Bronchial epithelial cell (primary cell): ENCODE measurements around the gene HIRIP3. TPM values are rescaled to one million over a fixed set of nuclear protein-coding genes. Genes with fewer than 3 reads are reported as not detected.

Experiments used
- DNase-seq: peaks from one replicate; pipeline ENCODE4 v3.0.0-alpha.2; 2010; ENCODE audit warnings: low read depth
- FAIRE-seq: peaks from 2 replicates; lab custom pipeline; 2011; peaks lifted over from hg19 to GRCh38; lab: Jason Lieb, UNC
- H3K27me3 ChIP-seq: 2 replicates; pipeline ENCODE4 v1.5.1; 2011; ENCODE audit warnings: low read length; ENCODE audit not compliant: control insufficient read depth, insufficient read depth
- H3K36me3 ChIP-seq: 2 replicates; pipeline ENCODE4 v1.5.1; 2011; ENCODE audit warnings: low read length; ENCODE audit not compliant: control insufficient read depth, insufficient read depth
- H3K4me3 ChIP-seq: 2 replicates; pipeline ENCODE4 v1.5.1; 2011; ENCODE audit warnings: mild to moderate bottlenecking, low read depth, low read length, control low read depth
- CTCF ChIP-seq: IDR thresholded peaks from 2 replicates; pipeline ENCODE4 v1.5.1; 2011; ENCODE audit warnings: mild to moderate bottlenecking, moderate library complexity, low read length, control low read depth, inconsistent platforms; ENCODE audit not compliant: insufficient read depth, severe bottlenecking
- total RNA-seq: library from RNA; depleted of rRNA; stranded (reverse); fragments of >200 nt; gene quantifications from 2 replicates; pipeline ENCODE4 v1.2.1, GENCODE V29; 2014

The HIRIP3 gene
- total RNA-seq, 1 donor from 2014 or later = 6.8 TPM

- no peak for TF ChIP-seq CTCF
- Histone ChIP-seq H3K36me3 (no peaks in the 10 kb centered on the region), H3K27me3 (peaks cover 35% of the 10 kb centered on the region), H3K4me3 (no peak overlapping the region)
- DNase-seq = no peak
- no peak for FAIRE-seq
These were observed 36.1 kb upstream of the HIRIP3 start for GRCh38 chr16:30031477-30031918.

- no peak for TF ChIP-seq CTCF
- Histone ChIP-seq H3K27me3 (peaks cover 35% of the 10 kb centered on the region), H3K4me3 (no peak within 1 kb of the TSS), H3K36me3 (no peaks in the 10 kb centered on the region)
- FAIRE-seq = no peak
- no peak for DNase-seq
These were observed 35.5 kb upstream of the HIRIP3 start, which contains the start of gene TLCD3B for GRCh38 chr16:30030841-30031413. TSS of gene TLCD3B (minus strand) at chr16:30031271. CDS start at chr16:30030527, 744 bp downstream.

GRCh38 chr16:30030011-30030685 lies 34.7 kb upstream of the HIRIP3 start:
- Histone ChIP-seq H3K27me3 (peaks cover 33% of the 10 kb centered on the region), H3K36me3 (no peaks in the 10 kb centered on the region), H3K4me3 (no peak overlapping the region)
- DNase-seq (no peak), FAIRE-seq (no peak)
- no peak for TF ChIP-seq CTCF

GRCh38 chr16:30028438-30029076 lies 33.1 kb upstream of the HIRIP3 start:
- FAIRE-seq = no peak
- no peaks in the 10 kb centered on the region for H3K36me3 ChIP-seq
- H3K27me3 ChIP-seq = peaks cover 33% of the 10 kb centered on the region
- no peak for DNase-seq
- H3K4me3 ChIP-seq = no peak overlapping the region
- no peak for TF ChIP-seq CTCF

GRCh38 chr16:30027588-30028437 lies 32.4 kb upstream of the HIRIP3 start:
- H3K4me3 ChIP-seq = no peak overlapping the region
- H3K27me3 ChIP-seq = peaks cover 33% of the 10 kb centered on the region
- no peaks in the 10 kb centered on the region for H3K36me3 ChIP-seq
- TF ChIP-seq CTCF = no peak
- DNase-seq = no peak
- no peak for FAIRE-seq
